Parathyroid adenoma (tissue), 2 donors: Measurements from ENCODE around the gene AJUBA.
"Not testable (repeated sequence)": the region's sequence is repeated elsewhere in the genome, so short reads cannot be mapped to it uniquely, and the experiment has no call there.

Experiments used
- H2AFZ ChIP-seq: fragments of 300-600 bp; sonication (generic); one replicate; pipeline ENCODE4 v1.7.0; 2017; ENCODE audit warnings: antibody characterized with exemption, mild to moderate bottlenecking
- H3K27ac ChIP-seq: fragments of 300-600 bp; sonication (generic); one replicate; pipeline ENCODE4 v1.7.0; 2017
- H3K27me3 ChIP-seq: fragments of 300-600 bp; sonication (generic); one replicate; pipeline ENCODE4 v1.7.0; 2017; ENCODE audit warnings: low read length; ENCODE audit not compliant: control insufficient read depth, insufficient read depth
- H3K36me3 ChIP-seq: fragments of 300-600 bp; sonication (generic); one replicate; pipeline ENCODE4 v1.7.0; 2017; ENCODE audit warnings: low read length; ENCODE audit not compliant: control insufficient read depth, insufficient read depth
- H3K4me1 ChIP-seq: fragments of 300-600 bp; sonication (generic); one replicate; pipeline ENCODE4 v1.7.0; 2017; ENCODE audit warnings: control low read depth
- H3K4me2 ChIP-seq: fragments of 300-600 bp; sonication (generic); one replicate; pipeline ENCODE4 v1.7.0; 2017; ENCODE audit warnings: low read length
- H3K4me3 ChIP-seq: fragments of 300-600 bp; sonication (generic); one replicate; pipeline ENCODE4 v1.7.0; 2017; ENCODE audit warnings: low read depth, low read length
- H3K79me2 ChIP-seq: fragments of 300-600 bp; sonication (generic); one replicate; pipeline ENCODE4 v1.7.0; 2017; ENCODE audit warnings: control low read depth
- H3K9ac ChIP-seq: fragments of 300-600 bp; sonication (generic); one replicate; pipeline ENCODE4 v1.7.0; 2017; ENCODE audit warnings: mild to moderate bottlenecking
- H3K9me3 ChIP-seq: fragments of 300-600 bp; sonication (generic); one replicate; pipeline ENCODE4 v1.7.0; 2017; ENCODE audit warnings: low read length; ENCODE audit not compliant: control insufficient read depth
- CTCF ChIP-seq: fragments of 300-600 bp; sonication (generic); IDR thresholded peaks from one replicate; pipeline ENCODE4 v1.7.0; 2017; ENCODE audit warnings: antibody characterized with exemption, mild to moderate bottlenecking
- donor health status: primary hyperparathyroidism.

AJUBA gene

GRCh38 chr14:23006544-23007419 lies 24.4 kb upstream of the AJUBA start:
- Histone ChIP-seq H3K79me2 (no peaks in the 10 kb centered on the region), H3K27ac (peak overlapping the region; percentile 93)
- no peak for TF ChIP-seq CTCF

GRCh38 chr14:23006188-23006534 lies 23.8 kb upstream of the AJUBA start:
- peaks cover 13% of the 10 kb centered on the region for H3K4me1 ChIP-seq
- peak overlapping the region; percentile 87 for H3K4me3 ChIP-seq
- H3K9me3 ChIP-seq, result no peaks in the 10 kb centered on the region
- no peak overlapping the region for H3K9ac ChIP-seq
- H3K27ac ChIP-seq, result peak overlapping the region; percentile 93
- H3K79me2 ChIP-seq, result no peaks in the 10 kb centered on the region
- no peak for TF ChIP-seq CTCF
- H2AFZ ChIP-seq, result peak overlapping the region; percentile 88
- peak overlapping the region; percentile 84 for H3K4me2 ChIP-seq
- no peaks in the 10 kb centered on the region for H3K36me3 ChIP-seq
- H3K27me3 ChIP-seq, result no peaks in the 10 kb centered on the region

More at GRCh38 chr14:23006544-23007419, 24.4 kb upstream of the AJUBA start:
- H3K9ac ChIP-seq, result no peak overlapping the region
- H3K36me3 ChIP-seq, result no peaks in the 10 kb centered on the region
- no peaks in the 10 kb centered on the region for H3K27me3 ChIP-seq
- H3K4me3 ChIP-seq, result peak overlapping the region; percentile 87
- peaks cover 13% of the 10 kb centered on the region for H3K4me1 ChIP-seq
- peak overlapping the region; percentile 93 for H2AFZ ChIP-seq
- H3K4me2 ChIP-seq, result peak overlapping the region; percentile 84
- no peaks in the 10 kb centered on the region for H3K9me3 ChIP-seq

- peaks cover 13% of the 10 kb centered on the region for H3K4me1 ChIP-seq
- H3K79me2 ChIP-seq, result no peaks in the 10 kb centered on the region
- H3K4me2 ChIP-seq, result peak overlapping the region; percentile 84
- no peak for TF ChIP-seq CTCF
- H3K4me3 ChIP-seq, result no peak overlapping the region
- no peak overlapping the region for H3K27ac ChIP-seq
- H3K27me3 ChIP-seq, result no peaks in the 10 kb centered on the region
- no peaks in the 10 kb centered on the region for H3K36me3 ChIP-seq
- H3K9ac ChIP-seq, result no peak overlapping the region
- no peaks in the 10 kb centered on the region for H3K9me3 ChIP-seq
- H2AFZ ChIP-seq, result peak overlapping the region; percentile 88
These were observed 23.3 kb upstream of the AJUBA start for GRCh38 chr14:23005451-23006187.

GRCh38 chr14:23004274-23004673 lies 21.9 kb upstream of the AJUBA start:
- H3K36me3 ChIP-seq, result not testable (repeated sequence)

GRCh38 chr14:23002592-23002991 lies 20.2 kb upstream of the AJUBA start:
- Histone ChIP-seq H3K4me1 (peaks cover 10% of the 10 kb centered on the region), H2AFZ (no peak overlapping the region), H3K9me3 (no peaks in the 10 kb centered on the region), H3K27me3 (no peaks in the 10 kb centered on the region), H3K79me2 (peaks cover 2% of the 10 kb centered on the region), H3K9ac (no peak overlapping the region), H3K4me2 (no peak overlapping the region), H3K36me3 (no peaks in the 10 kb centered on the region), H3K27ac (no peak overlapping the region), H3K4me3 (no peak overlapping the region)
- TF ChIP-seq CTCF, result no peak

More at GRCh38 chr14:23004274-23004673, 21.9 kb upstream of the AJUBA start:
- peaks cover 11% of the 10 kb centered on the region for H3K4me1 ChIP-seq
- not testable (repeated sequence) for H3K4me3 ChIP-seq, H3K4me2 ChIP-seq, H3K9ac ChIP-seq, H3K79me2 ChIP-seq, H3K27ac ChIP-seq, H3K27me3 ChIP-seq, H2AFZ ChIP-seq, H3K9me3 ChIP-seq
